ENCODE data around the gene EREG.

DNA sequence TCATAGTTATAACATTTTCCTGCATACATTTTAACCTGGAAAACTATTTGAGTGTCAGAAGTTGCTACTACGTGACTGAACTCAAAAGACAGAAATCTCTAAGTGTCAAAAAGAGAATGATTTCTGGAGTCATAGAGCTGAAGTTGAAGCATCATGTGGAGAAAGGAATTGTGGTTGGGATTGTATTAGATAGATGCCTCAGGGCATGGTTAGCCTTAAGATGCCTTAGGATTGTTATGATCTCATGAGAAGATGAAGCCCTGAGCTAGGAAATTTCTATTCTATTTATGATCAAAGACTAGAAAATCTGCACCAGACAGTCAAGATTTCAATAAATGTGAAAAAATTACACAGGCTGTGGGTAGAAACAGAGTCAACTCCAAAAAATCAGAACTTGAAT is 36.4 kb upstream of the EREG start:
- no peak for TF ChIP-seq CTCF (conservative IDR thresholded peaks at IDR 0.05; ENCODE audit: low read length)
- no peak for TF ChIP-seq EZH2phosphoT487 (IDR thresholded peaks at IDR 0.05; ENCODE audit: borderline replicate concordance, low read depth, low read length)
